Measurements from ENCODE around the gene LTA.
"Not testable (repeated sequence)": the region's sequence is repeated elsewhere in the genome, so short reads cannot be mapped to it uniquely, and the experiment has no call there.

Gene LTA

GRCh38 chr6:31587791-31588777 is 16.0 kb downstream of the LTA start:
- DNase-seq (ENCODE audit: low read depth): no peak

GRCh38 chr6:31588871-31589650 is 17.0 kb downstream of the LTA start:
- DNase-seq (ENCODE audit: low read depth): no peak
- H3K4me3 ChIP-seq (ENCODE audit: low read length): no peak overlapping the region
- no peak for TF ChIP-seq CTCF (conservative IDR thresholded peaks at IDR 0.05; ENCODE audit: low read depth, low read length)

More at GRCh38 chr6:31587791-31588777, 16.0 kb downstream of the LTA start:
- no peak overlapping the region for H3K4me3 ChIP-seq (ENCODE audit: low read length)
- TF ChIP-seq CTCF (conservative IDR thresholded peaks at IDR 0.05; ENCODE audit: low read depth, low read length): no peak

GRCh38 chr6:31590691-31591090 is 18.6 kb downstream of the LTA start:
- H3K4me3 ChIP-seq (ENCODE audit: low read length); DNase-seq (ENCODE audit: low read depth): not testable (repeated sequence)

- H3K4me3 ChIP-seq (ENCODE audit: low read length): no peak overlapping the region
- no peak for DNase-seq (ENCODE audit: low read depth)
- no peak for TF ChIP-seq CTCF (conservative IDR thresholded peaks at IDR 0.05; ENCODE audit: low read depth, low read length)
These were observed 20.3 kb downstream of the LTA start for GRCh38 chr6:31592396-31592771.

- peak; percentile 47 for TF ChIP-seq CTCF (conservative IDR thresholded peaks at IDR 0.05; ENCODE audit: low read depth, low read length)
- no peak overlapping the region for H3K4me3 ChIP-seq (ENCODE audit: low read length)
- no peak for DNase-seq (ENCODE audit: low read depth)
These were observed 24.9 kb downstream of the LTA start for GRCh38 chr6:31597006-31597405.

- TF ChIP-seq CTCF (conservative IDR thresholded peaks at IDR 0.05; ENCODE audit: low read depth, low read length): no peak
- H3K4me3 ChIP-seq (ENCODE audit: low read length): no peak overlapping the region
These were observed 35.2 kb downstream of the LTA start for GRCh38 chr6:31607317-31607716.

GRCh38 chr6:31609519-31610406 is 37.7 kb downstream of the LTA start:
- TF ChIP-seq CTCF (conservative IDR thresholded peaks at IDR 0.05; ENCODE audit: low read depth, low read length): no peak
- H3K4me3 ChIP-seq (ENCODE audit: low read length): no peak overlapping the region
- DNase-seq (ENCODE audit: low read depth): no peak

More at GRCh38 chr6:31607317-31607716, 35.2 kb downstream of the LTA start:
- DNase-seq (ENCODE audit: low read depth): no peak
